Measurements from ENCODE around the gene SMIM21.

The SMIM21 gene

GRCh38 chr18:75422341-75422910 is 5.1 kb downstream of the SMIM21 start:
- peak; percentile 70 for DNase-seq (ENCODE audit: low read depth)

DNA sequence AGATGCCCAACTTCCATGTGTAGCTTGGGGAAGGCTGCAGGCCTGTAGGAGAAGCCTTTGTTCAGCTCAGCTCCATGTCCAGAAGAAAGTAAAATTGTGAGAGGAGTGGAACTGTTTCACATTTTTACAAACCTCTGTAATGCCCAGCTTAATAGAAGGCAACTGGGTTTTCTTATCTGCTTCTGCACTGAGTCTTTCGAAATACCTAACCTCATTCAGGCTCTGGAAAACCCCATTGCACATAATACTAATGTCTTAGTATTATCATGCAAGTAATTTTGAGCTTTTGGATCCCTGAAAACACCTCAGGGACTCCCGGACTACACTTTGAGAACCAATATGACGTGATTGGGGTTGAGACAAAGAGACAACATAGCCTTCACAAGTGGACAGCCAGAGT is 5.8 kb downstream of the SMIM21 start:
- peak; percentile 94 for DNase-seq (ENCODE audit: low read depth)

DNA sequence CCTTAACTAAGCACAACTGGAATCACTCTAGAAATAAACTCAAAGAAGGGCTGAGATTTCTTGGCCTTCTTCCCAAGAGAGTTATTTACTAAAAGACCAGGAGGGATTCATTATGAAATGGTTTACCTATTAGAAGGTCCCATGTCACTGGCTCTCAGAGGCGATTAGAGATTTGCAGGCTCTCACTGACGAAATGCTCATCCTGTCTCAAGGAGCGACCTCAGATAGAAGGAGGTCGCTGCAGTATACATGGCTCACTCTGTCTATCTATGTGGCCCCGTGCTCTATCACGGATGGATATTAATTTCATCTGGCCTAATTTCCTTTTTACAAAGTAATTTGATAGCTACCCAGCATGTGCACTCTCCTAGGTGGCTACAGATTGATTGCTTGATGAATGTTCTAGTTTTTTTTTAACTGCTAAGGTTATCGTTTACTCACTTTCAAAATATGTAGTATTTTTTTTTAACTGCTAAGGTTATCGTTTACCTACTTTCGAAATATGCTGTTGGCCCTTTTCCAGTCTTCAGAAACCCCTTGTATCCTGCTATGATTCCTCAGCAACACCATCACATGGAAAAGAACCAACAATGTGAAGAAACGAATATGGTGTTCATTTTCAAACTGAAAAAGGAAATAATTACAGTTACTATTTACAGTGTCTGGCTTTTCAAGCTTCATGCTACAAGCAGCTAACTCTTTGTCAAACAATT is 9.1 kb downstream of the SMIM21 start:
- peak; percentile 17 for DNase-seq (ENCODE audit: low read depth)

DNA sequence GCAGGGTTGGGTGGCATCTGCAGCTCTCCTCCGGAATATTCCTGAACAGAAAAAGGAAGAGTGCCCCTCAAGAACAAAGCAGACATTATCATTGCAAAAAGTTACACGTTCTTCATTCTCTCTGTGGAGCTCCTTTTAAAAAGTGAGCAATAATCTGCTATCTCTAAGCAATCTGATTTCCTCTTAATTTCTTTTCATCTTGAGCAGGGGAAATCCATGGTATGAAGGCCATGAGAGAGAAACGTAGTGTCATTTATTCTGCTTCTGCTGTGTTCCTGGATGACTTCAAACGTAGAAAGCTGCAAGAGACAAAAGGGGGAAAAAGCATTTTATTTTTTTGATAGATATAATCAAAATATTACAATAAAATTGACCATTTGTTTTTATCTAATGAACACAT is 16.9 kb downstream of the SMIM21 start:
- DNase-seq (ENCODE audit: low read depth) = no peak

- no peak for DNase-seq (ENCODE audit: low read depth)
These were observed 17.7 kb downstream of the SMIM21 start for GRCh38 chr18:75409806-75410205.

DNA sequence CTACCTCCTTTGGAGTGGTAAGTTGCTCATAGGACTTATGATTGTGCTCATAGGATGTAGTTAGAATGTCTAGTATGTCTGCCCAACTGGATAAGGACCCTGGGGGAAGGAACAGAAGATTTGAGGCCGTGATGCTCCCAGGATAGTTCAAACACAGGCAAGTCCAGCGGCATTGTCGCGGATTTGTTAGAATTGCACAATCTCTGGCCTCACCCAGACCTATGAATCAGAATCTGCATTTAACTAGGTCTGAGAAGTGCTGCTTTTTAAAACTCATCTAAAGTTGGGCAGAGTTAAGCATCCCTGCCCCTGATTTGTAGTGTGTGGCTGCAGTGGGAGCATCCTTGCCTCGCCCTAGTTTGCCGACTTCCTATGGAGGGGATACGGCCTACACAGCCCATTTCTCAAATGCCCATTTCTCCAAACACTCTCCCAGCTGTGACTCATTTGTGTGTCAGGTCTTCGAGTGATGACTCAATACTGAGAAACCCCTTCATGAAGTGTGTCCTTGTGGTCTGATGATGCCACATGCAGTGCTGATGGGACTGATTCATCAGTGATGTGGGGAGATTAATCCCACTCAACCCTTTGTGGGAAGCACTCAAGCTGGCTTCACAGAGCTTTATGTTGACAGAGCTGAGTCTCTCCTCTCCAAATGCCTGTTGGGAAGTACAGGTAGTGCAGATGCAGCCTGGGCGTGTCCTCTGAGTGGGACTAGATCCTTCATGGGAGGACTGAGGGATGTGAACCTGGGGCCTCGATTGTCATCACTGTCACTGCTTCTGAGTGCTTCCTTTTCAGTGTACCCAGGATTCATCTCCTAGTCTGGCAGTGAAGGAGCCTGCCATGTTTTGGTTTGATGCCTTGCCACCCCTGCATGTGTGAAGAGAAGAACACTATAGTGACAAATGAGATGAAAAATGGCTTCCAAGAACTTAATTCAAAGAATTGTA is 18.7 kb downstream of the SMIM21 start:
- DNase-seq (ENCODE audit: low read depth) = peak; percentile 99

GRCh38 chr18:75407468-75408437 is 19.8 kb downstream of the SMIM21 start:
- DNase-seq (ENCODE audit: low read depth) = peak; percentile 72

GRCh38 chr18:75406491-75407445 is 20.7 kb downstream of the SMIM21 start:
- peak; percentile 17 for DNase-seq (ENCODE audit: low read depth)

GRCh38 chr18:75405351-75405750 is 22.2 kb downstream of the SMIM21 start:
- DNase-seq (ENCODE audit: low read depth) = peak; percentile 3

DNA sequence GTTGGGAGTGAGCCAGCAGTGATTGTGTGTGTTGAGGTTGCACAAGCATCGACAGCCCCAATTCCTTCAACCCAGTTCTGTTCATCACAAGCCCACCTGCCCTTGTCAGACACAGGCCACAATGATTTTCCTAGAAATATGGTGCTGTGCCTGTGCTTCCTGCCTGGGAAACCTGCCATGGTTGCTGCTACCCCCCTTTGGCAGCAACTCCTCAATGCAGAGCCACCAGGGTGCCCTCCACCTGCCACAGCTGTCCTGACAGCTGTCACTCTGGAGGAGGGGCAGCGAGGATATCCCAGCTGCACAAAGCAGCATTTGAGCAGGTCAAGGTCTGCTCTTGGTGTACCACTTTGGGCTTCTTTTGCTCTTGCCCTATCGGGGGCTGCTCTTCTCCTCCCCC is 27.1 kb downstream of the SMIM21 start:
- no peak for DNase-seq (ENCODE audit: low read depth)

DNA sequence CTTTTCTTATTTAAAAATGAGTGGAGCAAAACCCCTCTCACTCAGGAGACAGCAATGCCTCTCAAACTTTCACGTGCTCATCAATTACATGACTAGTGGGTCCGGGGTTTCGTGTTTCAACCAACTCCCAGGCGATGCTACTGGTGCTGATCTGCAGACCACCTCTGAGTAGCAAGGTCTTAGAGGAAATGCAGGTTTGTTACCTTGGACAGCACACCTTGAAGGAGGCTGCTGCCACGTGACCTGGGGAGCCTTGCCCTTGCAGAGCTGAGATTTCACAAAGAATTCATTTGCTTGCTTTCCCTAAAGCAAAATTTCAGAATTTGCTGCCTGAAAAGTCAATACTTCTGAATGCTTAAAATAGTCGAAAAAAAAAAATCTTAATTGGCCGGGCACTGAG is 32.4 kb downstream of the SMIM21 start:
- no peak for DNase-seq (ENCODE audit: low read depth)

DNA sequence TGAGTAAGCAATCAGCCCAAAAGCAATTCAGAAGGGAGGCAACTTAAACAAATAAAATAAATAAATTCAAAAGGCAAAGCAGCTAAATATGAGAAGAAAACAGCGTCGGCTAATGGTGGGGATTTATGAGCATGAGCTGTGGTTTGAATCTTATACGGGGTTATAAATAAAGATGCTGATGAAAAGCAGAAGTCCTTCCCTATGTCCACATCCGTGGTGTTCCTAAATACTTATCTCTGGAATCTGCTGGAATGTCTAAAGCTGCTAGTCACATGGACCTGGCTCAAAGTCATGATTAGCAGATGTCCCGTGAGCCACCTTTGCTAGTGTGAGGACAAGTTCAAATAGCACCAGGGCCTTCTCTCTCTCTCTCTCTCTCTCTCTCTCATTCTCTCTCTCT is 33.8 kb downstream of the SMIM21 start:
- DNase-seq (ENCODE audit: low read depth) = peak; percentile 60

DNA sequence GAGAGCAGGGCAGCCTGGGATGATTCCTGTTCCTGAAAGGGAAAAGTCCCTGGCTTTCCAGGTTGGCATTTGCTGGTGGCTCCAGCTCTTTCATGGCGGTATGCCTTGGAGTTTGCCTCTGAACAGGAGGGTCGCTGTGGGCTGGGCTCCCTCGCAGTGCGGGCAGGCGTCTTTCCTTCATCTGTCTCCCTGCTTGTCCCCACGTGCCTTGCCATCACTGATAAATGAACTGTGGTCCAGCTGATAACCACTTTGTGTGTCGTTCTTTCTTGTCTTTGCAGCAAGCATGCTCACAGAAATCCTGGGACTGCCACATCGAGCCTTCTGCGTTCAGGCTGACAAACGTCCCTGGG is 35.3 kb downstream of the SMIM21 start:
- no peak for DNase-seq (ENCODE audit: low read depth)

- no peak for DNase-seq (ENCODE audit: low read depth)
These were observed 36.0 kb downstream of the SMIM21 start for GRCh38 chr18:75391279-75392225.

DNA sequence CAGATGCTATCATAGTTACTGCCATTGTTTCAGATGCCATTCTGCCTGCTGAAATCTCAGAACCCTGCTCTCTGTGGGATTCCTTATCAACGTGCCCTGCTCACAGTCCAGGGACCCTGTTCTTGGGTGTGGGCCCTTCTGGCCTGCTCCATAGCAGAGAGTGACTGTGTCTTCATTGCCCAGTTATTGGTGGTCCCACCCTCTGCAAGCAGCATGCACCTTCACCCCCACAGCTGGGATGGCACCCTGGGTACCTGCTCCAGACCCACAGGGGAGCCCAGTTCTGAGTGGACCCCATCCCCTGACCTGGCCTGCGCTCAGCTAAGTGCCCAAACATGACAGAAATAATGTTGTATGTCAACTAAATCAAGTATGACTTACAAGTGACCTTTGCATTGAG is 36.6 kb downstream of the SMIM21 start:
- no peak for DNase-seq (ENCODE audit: low read depth)

GRCh38 chr18:75384144-75384543 is 43.4 kb downstream of the SMIM21 start:
- DNase-seq (ENCODE audit: low read depth) = no peak

- DNase-seq (ENCODE audit: low read depth) = no peak
These were observed 48.9 kb downstream of the SMIM21 start for GRCh38 chr18:75378376-75379315.

GRCh38 chr18:75377926-75378325 is 49.6 kb downstream of the SMIM21 start:
- DNase-seq (ENCODE audit: low read depth) = no peak

All from amniotic epithelial cell (primary cell).